HG02981 (cell line): ENCODE measurements around the gene SNORC.

Source experiments
- ATAC-seq: cut with Tn5 transposase; IDR thresholded peaks from one replicate; pipeline ENCODE4 v1.9.1; 2021; ENCODE audit warnings: mild to moderate bottlenecking, moderate library complexity; ENCODE audit not compliant: unreplicated experiment

Gene SNORC

GRCh38 chr2:232925153-232925820 lies 55.2 kb downstream of the SNORC start:
- no peak for ATAC-seq

- no peak for ATAC-seq
These were observed 55.7 kb downstream of the SNORC start for GRCh38 chr2:232925821-232926156.

- ATAC-seq = no peak
These were observed 56.4 kb downstream of the SNORC start for GRCh38 chr2:232926431-232926939.

GRCh38 chr2:232927032-232927792 lies 57.1 kb downstream of the SNORC start:
- ATAC-seq = no peak

- ATAC-seq = no peak
These were observed 57.9 kb downstream of the SNORC start for GRCh38 chr2:232927793-232928550.
